HepG2 (cell line): ENCODE measurements around the gene KIAA0825.

Experiments used
- CTCF ChIP-seq: sonication (generic); formaldehyde crosslinking; IDR thresholded peaks from 2 replicates; pipeline ENCODE4 v1.5.0; 2020; ENCODE audit warnings: mild to moderate bottlenecking, missing genetic modification reagents, moderate library complexity
- ESRRA ChIP-seq: sonication (generic); formaldehyde crosslinking; IDR thresholded peaks from 2 replicates; pipeline ENCODE4 v1.5.1; 2020; ENCODE audit warnings: mild to moderate bottlenecking, low read depth, missing genetic modification reagents
- MYC ChIP-seq: sonication (generic); formaldehyde crosslinking; IDR thresholded peaks from 2 replicates; pipeline ENCODE4 v1.9.0; 2021; ENCODE audit warnings: missing genetic modification reagents, borderline replicate concordance
- TFAP4 ChIP-seq: sonication (generic); IDR thresholded peaks from 2 replicates; pipeline ENCODE4 v1.6.1; 2016; ENCODE audit warnings: low read depth, borderline replicate concordance
- ZC3H4 ChIP-seq: sonication (generic); formaldehyde crosslinking; IDR thresholded peaks from 2 replicates; pipeline ENCODE4 v1.4.0; 2020; ENCODE audit warnings: missing genetic modification reagents, borderline replicate concordance
- ZFP41 ChIP-seq: sonication (generic); formaldehyde crosslinking; IDR thresholded peaks from 2 replicates; pipeline ENCODE4 v1.4.0; 2020; ENCODE audit warnings: mild to moderate bottlenecking, missing genetic modification reagents, borderline replicate concordance
- ZMYM3 ChIP-seq: sonication (generic); formaldehyde crosslinking; IDR thresholded peaks from 2 replicates; pipeline ENCODE4 v1.5.1; 2020; ENCODE audit warnings: mild to moderate bottlenecking, missing genetic modification reagents
- ZNF101 ChIP-seq: sonication (generic); formaldehyde crosslinking; IDR thresholded peaks from 2 replicates; pipeline ENCODE4 v1.4.0; 2020; ENCODE audit warnings: mild to moderate bottlenecking, low read depth, missing genetic modification reagents, borderline replicate concordance
- TF ChIP-seq, protein P1 (sequence below): sonication (generic); formaldehyde crosslinking; IDR thresholded peaks from one replicate; pipeline ENCODE4 v1.5.1; 2020; ENCODE audit warnings: mild to moderate bottlenecking, missing genetic modification reagents; ENCODE audit errors: not compliant biosample characterization

GRCh38 chr5:94362857-94363256 lies 255.5 kb downstream of the KIAA0825 start:
- TF ChIP-seq MYC, result no peak
- no peak for TF ChIP-seq ZMYM3 (CRISPR knock-in tag)
- TF ChIP-seq, protein P1, sequence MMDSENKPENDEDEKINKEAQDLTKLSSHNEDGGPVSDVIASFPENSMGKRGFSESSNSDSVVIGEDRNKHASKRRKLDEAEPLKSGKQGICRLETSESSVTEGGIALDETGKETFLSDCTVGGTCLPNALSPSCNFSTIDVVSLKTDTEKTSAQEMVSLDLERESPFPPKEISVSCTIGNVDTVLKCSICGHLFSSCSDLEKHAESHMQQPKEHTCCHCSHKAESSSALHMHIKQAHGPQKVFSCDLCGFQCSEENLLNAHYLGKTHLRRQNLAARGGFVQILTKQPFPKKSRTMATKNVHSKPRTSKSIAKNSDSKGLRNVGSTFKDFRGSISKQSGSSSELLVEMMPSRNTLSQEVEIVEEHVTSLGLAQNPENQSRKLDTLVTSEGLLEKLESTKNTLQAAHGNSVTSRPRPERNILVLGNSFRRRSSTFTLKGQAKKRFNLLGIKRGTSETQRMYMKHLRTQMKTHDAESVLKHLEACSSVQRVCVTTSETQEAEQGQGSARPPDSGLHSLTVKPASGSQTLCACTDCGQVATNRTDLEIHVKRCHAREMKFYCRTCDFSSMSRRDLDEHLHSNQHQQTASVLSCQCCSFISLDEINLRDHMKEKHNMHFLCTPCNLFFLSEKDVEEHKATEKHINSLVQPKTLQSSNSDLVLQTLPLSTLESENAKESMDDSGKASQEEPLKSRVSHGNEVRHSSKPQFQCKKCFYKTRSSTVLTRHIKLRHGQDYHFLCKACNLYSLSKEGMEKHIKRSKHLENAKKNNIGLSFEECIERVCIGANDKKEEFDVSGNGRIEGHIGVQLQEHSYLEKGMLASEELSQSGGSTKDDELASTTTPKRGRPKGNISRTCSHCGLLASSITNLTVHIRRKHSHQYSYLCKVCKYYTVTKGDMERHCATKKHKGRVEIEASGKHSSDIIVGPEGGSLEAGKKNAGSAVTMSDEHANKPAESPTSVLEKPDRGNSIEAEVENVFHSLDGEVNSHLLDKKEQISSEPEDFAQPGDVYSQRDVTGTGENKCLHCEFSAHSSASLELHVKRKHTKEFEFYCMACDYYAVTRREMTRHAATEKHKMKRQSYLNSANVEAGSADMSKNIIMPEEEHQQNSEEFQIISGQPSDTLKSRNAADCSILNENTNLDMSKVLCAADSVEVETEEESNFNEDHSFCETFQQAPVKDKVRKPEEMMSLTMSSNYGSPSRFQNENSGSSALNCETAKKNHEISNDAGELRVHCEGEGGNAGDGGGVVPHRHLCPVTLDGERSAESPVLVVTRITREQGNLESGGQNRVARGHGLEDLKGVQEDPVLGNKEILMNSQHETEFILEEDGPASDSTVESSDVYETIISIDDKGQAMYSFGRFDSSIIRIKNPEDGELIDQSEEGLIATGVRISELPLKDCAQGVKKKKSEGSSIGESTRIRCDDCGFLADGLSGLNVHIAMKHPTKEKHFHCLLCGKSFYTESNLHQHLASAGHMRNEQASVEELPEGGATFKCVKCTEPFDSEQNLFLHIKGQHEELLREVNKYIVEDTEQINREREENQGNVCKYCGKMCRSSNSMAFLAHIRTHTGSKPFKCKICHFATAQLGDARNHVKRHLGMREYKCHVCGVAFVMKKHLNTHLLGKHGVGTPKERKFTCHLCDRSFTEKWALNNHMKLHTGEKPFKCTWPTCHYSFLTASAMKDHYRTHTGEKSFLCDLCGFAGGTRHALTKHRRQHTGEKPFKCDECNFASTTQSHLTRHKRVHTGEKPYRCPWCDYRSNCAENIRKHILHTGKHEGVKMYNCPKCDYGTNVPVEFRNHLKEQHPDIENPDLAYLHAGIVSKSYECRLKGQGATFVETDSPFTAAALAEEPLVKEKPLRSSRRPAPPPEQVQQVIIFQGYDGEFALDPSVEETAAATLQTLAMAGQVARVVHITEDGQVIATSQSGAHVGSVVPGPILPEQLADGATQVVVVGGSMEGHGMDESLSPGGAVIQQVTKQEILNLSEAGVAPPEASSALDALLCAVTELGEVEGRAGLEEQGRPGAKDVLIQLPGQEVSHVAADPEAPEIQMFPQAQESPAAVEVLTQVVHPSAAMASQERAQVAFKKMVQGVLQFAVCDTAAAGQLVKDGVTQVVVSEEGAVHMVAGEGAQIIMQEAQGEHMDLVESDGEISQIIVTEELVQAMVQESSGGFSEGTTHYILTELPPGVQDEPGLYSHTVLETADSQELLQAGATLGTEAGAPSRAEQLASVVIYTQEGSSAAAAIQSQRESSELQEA (CRISPR knock-in tag), result no peak
- no peak for TF ChIP-seq TFAP4
- no peak for TF ChIP-seq CTCF (CRISPR knock-in tag)
- no peak for TF ChIP-seq ZFP41 (CRISPR knock-in tag)
- TF ChIP-seq ZNF101, result no peak
- no peak for TF ChIP-seq ESRRA (CRISPR knock-in tag)
- TF ChIP-seq ZC3H4, result no peak
